ENCODE data around the gene CPSF4L. TPM values are rescaled to one million over a fixed set of nuclear protein-coding genes. Genes with fewer than 3 reads are reported as not detected.
A peak's percentile ranks its signal among the peaks of the same experiment; 100 is the strongest.

Gene CPSF4L
- total RNA-seq, 1 donor from 2014 or later = not detected

DNA sequence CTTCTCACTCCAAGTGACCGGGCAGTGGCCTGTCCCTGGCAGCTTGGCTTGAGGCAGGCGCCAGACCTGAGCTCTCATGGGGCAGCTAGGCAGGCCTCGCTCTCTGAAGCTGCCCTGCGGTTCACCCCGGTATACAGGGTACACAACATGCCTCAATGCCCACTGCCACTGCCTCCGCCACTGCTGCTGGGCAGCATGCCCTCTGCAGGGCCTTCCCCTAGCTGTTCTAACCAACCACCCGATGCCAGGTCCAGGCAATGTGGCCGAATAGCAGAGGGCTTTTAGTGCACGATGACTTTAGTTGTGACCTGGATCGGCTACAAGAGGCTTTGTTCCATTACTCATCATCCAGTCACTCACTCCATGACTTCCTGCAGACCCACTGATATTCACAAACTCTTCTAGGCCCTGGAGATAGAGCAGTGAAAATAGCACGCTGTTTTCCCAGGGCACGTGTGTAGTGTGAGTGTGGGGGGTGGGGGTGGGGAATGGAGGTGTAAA lies 30.4 kb upstream of the CPSF4L start:
- H3K4me2 ChIP-seq (ENCODE audit: low read length) = peak overlapping the region; percentile 83
- H3K27ac ChIP-seq (ENCODE audit: low read depth, low read length) = peak overlapping the region; percentile 94
- FAIRE-seq (no peak), DNase-seq (ENCODE audit: low read depth) (peak; percentile 77)
- peaks cover 59% of the 10 kb centered on the region for H3K4me1 ChIP-seq (ENCODE audit: insufficient read depth, low read length)
- H3K4me3 ChIP-seq (ENCODE audit: insufficient read depth, low read depth, low read length) = peak overlapping the region; percentile 30
- peaks cover 76% of the 10 kb centered on the region for H4K20me1 ChIP-seq (ENCODE audit: insufficient read depth, low read length)
- no peaks in the 10 kb centered on the region for H3K9me3 Mint-ChIP-seq (ENCODE audit: unreplicated experiment)
- peak overlapping the region; percentile 81 for H3K9ac ChIP-seq (ENCODE audit: low read length)
- H2AFZ ChIP-seq (ENCODE audit: low read depth, low read length) = no peak overlapping the region
- H3K79me2 ChIP-seq (ENCODE audit: insufficient read depth, low read length) = peaks cover 76% of the 10 kb centered on the region
- no peaks in the 10 kb centered on the region for H3K9me3 ChIP-seq (ENCODE audit: insufficient read depth, low read depth, low read length)
- no peaks in the 10 kb centered on the region for H3K27me3 Mint-ChIP-seq (ENCODE audit: low read depth, unreplicated experiment)
- TF ChIP-seq EZH2 (IDR thresholded peaks at IDR 0.05; ENCODE audit: insufficient read depth, low read length) (no peak), CTCF (IDR thresholded peaks at IDR 0.05; ENCODE audit: insufficient read depth, low read depth, low read length) (no peak)
- no peaks in the 10 kb centered on the region for H3K36me3 ChIP-seq (ENCODE audit: insufficient read depth, low read length)
- H3K4me1 Mint-ChIP-seq (ENCODE audit: low read depth, unreplicated experiment) = peaks cover 30% of the 10 kb centered on the region
- peak overlapping the region; percentile 50 for H3K4me3 Mint-ChIP-seq (ENCODE audit: unreplicated experiment)
- H3K27ac Mint-ChIP-seq (ENCODE audit: unreplicated experiment) = peak overlapping the region; percentile 72
- H3K36me3 Mint-ChIP-seq (ENCODE audit: low read depth, unreplicated experiment) = peaks cover 3% of the 10 kb centered on the region
- H3K27me3 ChIP-seq (ENCODE audit: insufficient read depth, low read length) = no peaks in the 10 kb centered on the region

GRCh38 chr17:73291260-73291801 lies 29.7 kb upstream of the CPSF4L start:
- H3K36me3 Mint-ChIP-seq (ENCODE audit: low read depth, unreplicated experiment) = peaks cover 4% of the 10 kb centered on the region
- no peaks in the 10 kb centered on the region for H3K9me3 ChIP-seq (ENCODE audit: insufficient read depth, low read depth, low read length)
- H3K4me3 Mint-ChIP-seq (ENCODE audit: unreplicated experiment) = peak overlapping the region; percentile 68
- H3K4me2 ChIP-seq (ENCODE audit: low read length) = peak overlapping the region; percentile 83
- peaks cover 36% of the 10 kb centered on the region for H3K4me1 Mint-ChIP-seq (ENCODE audit: low read depth, unreplicated experiment)
- no peak for FAIRE-seq
- no peak for TF ChIP-seq CTCF (IDR thresholded peaks at IDR 0.05; ENCODE audit: insufficient read depth, low read depth, low read length)
- H3K27ac Mint-ChIP-seq (ENCODE audit: unreplicated experiment) = peak overlapping the region; percentile 72
- H3K79me2 ChIP-seq (ENCODE audit: insufficient read depth, low read length) = peaks cover 81% of the 10 kb centered on the region
- H3K36me3 ChIP-seq (ENCODE audit: insufficient read depth, low read length) = no peaks in the 10 kb centered on the region
- H3K4me1 ChIP-seq (ENCODE audit: insufficient read depth, low read length) = peaks cover 66% of the 10 kb centered on the region
- peaks cover 3% of the 10 kb centered on the region for H3K27me3 Mint-ChIP-seq (ENCODE audit: low read depth, unreplicated experiment)
- H2AFZ ChIP-seq (ENCODE audit: low read depth, low read length) = no peak overlapping the region
- H3K9me3 Mint-ChIP-seq (ENCODE audit: unreplicated experiment) = no peaks in the 10 kb centered on the region
- peak overlapping the region; percentile 81 for H3K9ac ChIP-seq (ENCODE audit: low read length)
- DNase-seq (ENCODE audit: low read depth) = peak; percentile 89
- H3K27ac ChIP-seq (ENCODE audit: low read depth, low read length) = peak overlapping the region; percentile 94
- no peaks in the 10 kb centered on the region for H3K27me3 ChIP-seq (ENCODE audit: insufficient read depth, low read length)
- H3K4me3 ChIP-seq (ENCODE audit: insufficient read depth, low read depth, low read length) = peak overlapping the region; percentile 30
- peaks cover 80% of the 10 kb centered on the region for H4K20me1 ChIP-seq (ENCODE audit: insufficient read depth, low read length)

All from astrocyte (in vitro differentiated cells and primary cell).